Astrocyte (in vitro differentiated cells and primary cell): ENCODE data around the gene TMPRSS13. TPM values are rescaled to one million over a fixed set of nuclear protein-coding genes. Genes with fewer than 3 reads are reported as not detected.

Source experiments
- DNase-seq: peaks from one replicate; pipeline ENCODE4 v3.0.0-alpha.2; 2010; ENCODE audit warnings: low read depth
- FAIRE-seq: peaks from 2 replicates; lab custom pipeline; 2011; peaks lifted over from hg19 to GRCh38; lab: Jason Lieb, UNC
- H2AFZ ChIP-seq: 2 replicates; pipeline ENCODE4 v1.6.0; 2012; ENCODE audit warnings: low read depth, low read length, inconsistent platforms
- H3K27ac ChIP-seq: 2 replicates; pipeline ENCODE4 v1.5.1; 2011; ENCODE audit warnings: low read depth, low read length, inconsistent platforms
- H3K27me3 ChIP-seq: 2 replicates; pipeline ENCODE4 v1.6.0; 2011; ENCODE audit warnings: low read length, inconsistent platforms; ENCODE audit not compliant: insufficient read depth
- H3K36me3 ChIP-seq: 2 replicates; pipeline ENCODE4 v1.5.1; 2011; ENCODE audit warnings: low read length, inconsistent platforms; ENCODE audit not compliant: insufficient read depth
- H3K4me1 ChIP-seq: 2 replicates; pipeline ENCODE4 v1.5.1; 2011; ENCODE audit warnings: low read length, inconsistent platforms; ENCODE audit not compliant: insufficient read depth
- H3K4me2 ChIP-seq: 2 replicates; pipeline ENCODE4 v1.6.0; 2012; ENCODE audit warnings: low read length, inconsistent platforms
- H3K4me3 ChIP-seq: 2 replicates; pipeline ENCODE4 v1.5.1; 2011; ENCODE audit warnings: low read depth, mild to moderate bottlenecking, low read length, inconsistent platforms; ENCODE audit not compliant: insufficient read depth
- H3K79me2 ChIP-seq: 2 replicates; pipeline ENCODE4 v1.6.0; 2012; ENCODE audit warnings: mild to moderate bottlenecking, low read length, inconsistent platforms; ENCODE audit not compliant: insufficient read depth
- H3K9ac ChIP-seq: 2 replicates; pipeline ENCODE4 v1.6.0; 2012; ENCODE audit warnings: mild to moderate bottlenecking, low read length, inconsistent platforms
- H3K9me3 ChIP-seq: 2 replicates; pipeline ENCODE4 v1.5.1; 2012; ENCODE audit warnings: low read depth, mild to moderate bottlenecking, low read length, inconsistent platforms; ENCODE audit not compliant: insufficient read depth
- H4K20me1 ChIP-seq: 2 replicates; pipeline ENCODE4 v1.6.0; 2012; ENCODE audit warnings: low read length, inconsistent platforms; ENCODE audit not compliant: insufficient read depth
- H3K27ac Mint-ChIP-seq: one replicate; pipeline ENCODE4 v1.8.0; 2021; ENCODE audit warnings: mild to moderate bottlenecking, mixed read lengths; ENCODE audit not compliant: unreplicated experiment
- H3K27me3 Mint-ChIP-seq: one replicate; pipeline ENCODE4 v1.8.0; 2021; ENCODE audit warnings: low read depth, mixed read lengths; ENCODE audit not compliant: unreplicated experiment
- H3K36me3 Mint-ChIP-seq: one replicate; pipeline ENCODE4 v1.8.0; 2021; ENCODE audit warnings: low read depth, mixed read lengths; ENCODE audit not compliant: unreplicated experiment
- H3K4me1 Mint-ChIP-seq: one replicate; pipeline ENCODE4 v1.8.0; 2021; ENCODE audit warnings: low read depth, mixed read lengths; ENCODE audit not compliant: unreplicated experiment
- H3K4me3 Mint-ChIP-seq: one replicate; pipeline ENCODE4 v1.8.0; 2021; ENCODE audit warnings: mild to moderate bottlenecking, moderate library complexity, mixed read lengths; ENCODE audit not compliant: unreplicated experiment
- H3K9me3 Mint-ChIP-seq: one replicate; pipeline ENCODE4 v1.8.0; 2021; ENCODE audit warnings: mild to moderate bottlenecking, mixed read lengths; ENCODE audit not compliant: unreplicated experiment
- CTCF ChIP-seq: IDR thresholded peaks from 2 replicates; pipeline ENCODE4 v1.5.1; 2011; ENCODE audit warnings: low read depth, mild to moderate bottlenecking, inconsistent platforms, low read length, moderate library complexity; ENCODE audit not compliant: insufficient read depth
- EZH2 ChIP-seq: IDR thresholded peaks from 2 replicates; pipeline ENCODE4 v1.6.1; 2012; ENCODE audit warnings: mild to moderate bottlenecking, low read length, inconsistent platforms; ENCODE audit not compliant: insufficient read depth
- total RNA-seq: library from RNA; stranded (reverse); gene quantifications from 2 replicates; pipeline ENCODE4 v1.2.1, GENCODE V29; 2021

TMPRSS13 gene
- total RNA-seq, 1 donor from 2014 or later = 0.66 TPM

- no peaks in the 10 kb centered on the region for H3K9me3 ChIP-seq
- Mint-ChIP-seq H3K36me3 (no peaks in the 10 kb centered on the region), H3K27ac (no peak overlapping the region), H3K4me3 (no peak overlapping the region), H3K4me1 (peaks cover 6% of the 10 kb centered on the region), H3K27me3 (peaks cover 46% of the 10 kb centered on the region), H3K9me3 (peaks cover 2% of the 10 kb centered on the region)
- DNase-seq = no peak
- no peak for FAIRE-seq
- peaks cover 6% of the 10 kb centered on the region for H3K27me3 ChIP-seq
- H4K20me1 ChIP-seq = no peaks in the 10 kb centered on the region
- H3K4me1 ChIP-seq = peaks cover 4% of the 10 kb centered on the region
- no peaks in the 10 kb centered on the region for H3K79me2 ChIP-seq
- H3K9ac ChIP-seq = no peak overlapping the region
- no peak overlapping the region for H3K27ac ChIP-seq
- H3K36me3 ChIP-seq = no peaks in the 10 kb centered on the region
- TF ChIP-seq CTCF (no peak), EZH2 (no peak)
- no peak overlapping the region for H3K4me2 ChIP-seq
- H2AFZ ChIP-seq = no peak overlapping the region
- H3K4me3 ChIP-seq = no peak overlapping the region
Observed at GRCh38 chr11:117902001-117902845, 27.0 kb downstream of the TMPRSS13 start.

GRCh38 chr11:117901601-117902000 is 27.6 kb downstream of the TMPRSS13 start:
- Histone ChIP-seq H3K27me3 (peaks cover 6% of the 10 kb centered on the region), H3K9me3 (no peaks in the 10 kb centered on the region), H3K36me3 (no peaks in the 10 kb centered on the region), H4K20me1 (no peaks in the 10 kb centered on the region), H3K4me3 (no peak overlapping the region), H3K4me1 (no peaks in the 10 kb centered on the region), H3K9ac (no peak overlapping the region), H3K27ac (no peak overlapping the region), H3K4me2 (no peak overlapping the region), H2AFZ (no peak overlapping the region), H3K79me2 (no peaks in the 10 kb centered on the region)
- peaks cover 2% of the 10 kb centered on the region for H3K36me3 Mint-ChIP-seq
- peaks cover 5% of the 10 kb centered on the region for H3K4me1 Mint-ChIP-seq
- DNase-seq (no peak), FAIRE-seq (no peak)
- H3K9me3 Mint-ChIP-seq = peaks cover 2% of the 10 kb centered on the region
- no peak for TF ChIP-seq CTCF
- TF ChIP-seq EZH2 = no peak
- H3K27ac Mint-ChIP-seq = no peak overlapping the region
- H3K4me3 Mint-ChIP-seq = no peak overlapping the region
- peaks cover 52% of the 10 kb centered on the region for H3K27me3 Mint-ChIP-seq
